GM12878 (cell line): ENCODE data around the gene MRPS22. TPM values are rescaled to one million over a fixed set of nuclear protein-coding genes. Genes with fewer than 3 reads are reported as not detected.

Experiments used
- ATAC-seq: fragments of 200-7000 bp; cut with Tn5 transposase; 3 replicates; pipeline ENCODE4 v1.9.1; 2020; ENCODE audit warnings: mild to moderate bottlenecking, moderate library complexity
- BruUV-seq: library from RNA; stranded (reverse); fragments of 400-500 nt; replicated peaks from 2 replicates; lab custom pipeline; 2021; lab: Mats Ljungman, UMichigan
- CTCF ChIA-PET: fragments of 300-600 bp; sonication (Branson Sonifier 250); formaldehyde crosslinking; extraction: SDS; loops from one replicate; lab custom pipeline; 2021; ENCODE audit warnings: inconsistent platforms; lab: Yijun Ruan, JAX
- POLR2A ChIA-PET: fragments of 350-600 bp; formaldehyde crosslinking; extraction: SDS; loops from one replicate; lab custom pipeline; 2021; ENCODE audit warnings: inconsistent platforms; lab: Charles Lee
- RAD21 ChIA-PET: fragments of 300-600 bp; sonication (Branson Sonifier 250); formaldehyde crosslinking; loops from one replicate; lab custom pipeline; 2023; ENCODE audit warnings: antibody characterized with exemption; ENCODE audit not compliant: unreplicated experiment; lab: Charles Lee
- SMC1A ChIA-PET: fragments of 300-600 bp; sonication (Branson Sonifier 250); formaldehyde crosslinking; loops from one replicate; lab custom pipeline; 2023; ENCODE audit not compliant: unreplicated experiment, uncharacterized antibody; lab: Charles Lee
- DNase-seq: peaks from one replicate; pipeline ENCODE4 v3.0.0-alpha.2; 2011; ENCODE audit warnings: low read depth, low spot score
- FAIRE-seq: peaks from 3 replicates; lab custom pipeline; 2011; peaks lifted over from hg19 to GRCh38; lab: Jason Lieb, UNC
- H2AFZ ChIP-seq: 2 replicates; pipeline ENCODE4 v1.6.0; 2011; ENCODE audit warnings: low read depth, low read length, control low read depth; ENCODE audit not compliant: control insufficient read depth
- H3K27ac ChIP-seq: 2 replicates; pipeline ENCODE4 v1.5.1; 2011; ENCODE audit warnings: control low read depth; ENCODE audit not compliant: control insufficient read depth, insufficient read depth
- H3K27me3 ChIP-seq, 2 experiments: replicated peaks in 1 of 2; 2 replicates each; pipeline versions ENCODE4 v1.6.0 to v1.6.1; 2011; ENCODE audit warnings: low read length in 1 of 2; ENCODE audit not compliant: control insufficient read depth in 2 of 2, insufficient read depth in 2 of 2
- H3K36me3 ChIP-seq, 2 experiments: 2 replicates each; pipeline ENCODE4 v1.5.1; 2011; ENCODE audit warnings: low read length in 1 of 2; ENCODE audit not compliant: control insufficient read depth in 2 of 2, insufficient read depth in 2 of 2
- H3K4me1 ChIP-seq: 2 replicates; pipeline ENCODE4 v1.6.1; 2011; ENCODE audit warnings: mild to moderate bottlenecking, low read length, moderate library complexity, mixed read lengths; ENCODE audit not compliant: control insufficient read depth, insufficient read depth
- H3K4me2 ChIP-seq: 2 replicates; pipeline ENCODE4 v1.6.0; 2011; ENCODE audit warnings: control low read depth; ENCODE audit not compliant: control insufficient read depth, insufficient read depth
- H3K4me3 ChIP-seq: fragments of 200-600 bp; sonication (generic); 2 replicates; pipeline ENCODE4 v1.5.1; 2016
- H3K79me2 ChIP-seq: 2 replicates; pipeline ENCODE4 v1.6.0; 2011; ENCODE audit warnings: low read length; ENCODE audit not compliant: control insufficient read depth, insufficient read depth
- H3K9ac ChIP-seq: 2 replicates; pipeline ENCODE4 v1.8.0; 2011; ENCODE audit warnings: low read length, control low read depth, mixed read lengths; ENCODE audit not compliant: control insufficient read depth, insufficient read depth
- H3K9me3 ChIP-seq: replicated peaks from 3 replicates; pipeline ENCODE4 v1.5.1; 2011; ENCODE audit warnings: mild to moderate bottlenecking, low read length; ENCODE audit not compliant: control insufficient read depth, insufficient read depth
- H4K20me1 ChIP-seq: 2 replicates; pipeline ENCODE4 v1.6.0; 2011; ENCODE audit not compliant: control insufficient read depth, insufficient read depth
- ASH2L ChIP-seq: fragments of 300-600, 200-600 bp; sonication (generic); IDR thresholded peaks from 2 replicates; pipeline ENCODE4 v1.6.1; 2017; ENCODE audit warnings: low read depth, mild to moderate bottlenecking, borderline replicate concordance
- BMI1 ChIP-seq: fragments of 450-650 bp; IDR thresholded peaks from 2 replicates; pipeline ENCODE4 v1.6.1; 2016; ENCODE audit warnings: mild to moderate bottlenecking, moderate library complexity, borderline replicate concordance
- CEBPB ChIP-seq, 2 experiments: fragments of 150-350 bp in 1 of 2; IDR thresholded peaks; 2 replicates each; pipeline ENCODE4 v1.6.1; 2012 to 2014; ENCODE audit warnings: low read depth in 2 of 2, low read length in 2 of 2, borderline replicate concordance in 1 of 2, inconsistent platforms in 1 of 2
- GABPA ChIP-seq: IDR thresholded peaks from 2 replicates; pipeline ENCODE4 v1.6.1; 2014; ENCODE audit warnings: antibody characterized with exemption, low read depth, mild to moderate bottlenecking, inconsistent platforms
- IKZF1 ChIP-seq: fragments of 450-650 bp; conservative IDR thresholded peaks from 2 replicates; pipeline ENCODE4 v1.6.1; 2017; ENCODE audit warnings: antibody characterized with exemption, mild to moderate bottlenecking
- MAX ChIP-seq: IDR thresholded peaks from 2 replicates; pipeline ENCODE4 v1.6.1; 2012; ENCODE audit warnings: low read depth, low read length, improper control_type of control experiment
- NFIC ChIP-seq: IDR thresholded peaks from 2 replicates; pipeline ENCODE4 v1.6.1; 2012; ENCODE audit warnings: low read depth, mild to moderate bottlenecking, inconsistent platforms, low read length, moderate library complexity
- RCOR1 ChIP-seq: conservative IDR thresholded peaks from 2 replicates; pipeline ENCODE4 v1.6.1; 2012; ENCODE audit warnings: low read depth, low read length, improper control_type of control experiment
- RELA ChIP-seq: fragments of 450-650 bp; IDR thresholded peaks from 2 replicates; pipeline ENCODE4 v1.8.0; 2014; ENCODE audit warnings: borderline replicate concordance; ENCODE audit not compliant: partially characterized antibody
- REST ChIP-seq: IDR thresholded peaks from 2 replicates; pipeline ENCODE4 v1.6.1; 2012; ENCODE audit warnings: mild to moderate bottlenecking, low read depth, low read length
- SMC3 ChIP-seq: IDR thresholded peaks from 2 replicates; pipeline ENCODE4 v1.6.1; 2011; ENCODE audit warnings: low read length, improper control_type of control experiment, borderline replicate concordance
- TBL1XR1 ChIP-seq: IDR thresholded peaks from 2 replicates; pipeline ENCODE4 v1.6.1; 2012; ENCODE audit warnings: low read depth, low read length, improper control_type of control experiment
- USF1 ChIP-seq: IDR thresholded peaks from 2 replicates; pipeline ENCODE4 v1.6.1; 2011; ENCODE audit warnings: borderline replicate concordance, low read depth, mild to moderate bottlenecking, moderate library complexity, mixed read lengths, low read length; ENCODE audit not compliant: insufficient read depth; ENCODE audit errors: extremely low read length
- ZNF687 ChIP-seq: fragments of 450-650 bp; IDR thresholded peaks from 2 replicates; pipeline ENCODE4 v1.6.1; 2017; ENCODE audit warnings: mild to moderate bottlenecking, moderate library complexity
- WGBS: methylation state at CpG from one replicate; pipeline ENCODE4 v1.1.6; 2016; ENCODE audit warnings: low lambda C conversion rate; ENCODE audit not compliant: insufficient replicate concordance, insufficient coverage; ENCODE audit errors: missing lambda C conversion rate; 5-methylcytosine and 5-hydroxymethylcytosine counted together
- in situ Hi-C: fragments of 300-500 bp; cut with MboI; formaldehyde crosslinking; loops from 9 replicates; pipeline ENCODE4 v1.14.3; 2018; ENCODE audit warnings: mixed read lengths
- intact Hi-C: fragments of 100-400 bp; cut with micrococcal nuclease; formaldehyde crosslinking; loops from one replicate; pipeline ENCODE4 v1.14.2; 2022; ENCODE audit not compliant: unreplicated experiment
- polyA plus RNA-seq, 11 experiments: library from polyadenylated mRNA; depleted of rRNA in 4 of 11; unstranded in 6 of 11; stranded (reverse) in 5 of 11; fragments of >200 nt; fragmentation: Nextera tagmentation in 4 of 11; fragmentation: Illumina TruSeq in 1 of 11; extraction: Ambion mirVana in 4 of 11; extraction: Trizol in 1 of 11; gene quantifications; 1 replicate in 1 of 11; 2 replicates in 10 of 11; pipeline versions ENCODE4 v1.2.1 to v1.2.3, GENCODE V29; 2011 to 2016; ENCODE audit warnings: inconsistent platforms in 2 of 11, missing spikeins in 2 of 11, low read depth in 1 of 11
- total RNA-seq, 4 experiments: library from RNA; depleted of rRNA in 3 of 4; stranded (reverse); fragments of >200 nt in 3 of 4; fragmentation: Illumina TruSeq in 1 of 4; extraction: Trizol in 1 of 4; gene quantifications; 2 replicates each; pipeline versions ENCODE4 v1.2.1 to v1.2.3, GENCODE V29; 2013 to 2021

MRPS22 gene
- total and polyA plus RNA-seq, 10 of the 15 experiments (the other 5 are each of a cell fraction or from before 2014, with no cell fraction given): 44.3 to 146 (median 75.2) TPM

DNA sequence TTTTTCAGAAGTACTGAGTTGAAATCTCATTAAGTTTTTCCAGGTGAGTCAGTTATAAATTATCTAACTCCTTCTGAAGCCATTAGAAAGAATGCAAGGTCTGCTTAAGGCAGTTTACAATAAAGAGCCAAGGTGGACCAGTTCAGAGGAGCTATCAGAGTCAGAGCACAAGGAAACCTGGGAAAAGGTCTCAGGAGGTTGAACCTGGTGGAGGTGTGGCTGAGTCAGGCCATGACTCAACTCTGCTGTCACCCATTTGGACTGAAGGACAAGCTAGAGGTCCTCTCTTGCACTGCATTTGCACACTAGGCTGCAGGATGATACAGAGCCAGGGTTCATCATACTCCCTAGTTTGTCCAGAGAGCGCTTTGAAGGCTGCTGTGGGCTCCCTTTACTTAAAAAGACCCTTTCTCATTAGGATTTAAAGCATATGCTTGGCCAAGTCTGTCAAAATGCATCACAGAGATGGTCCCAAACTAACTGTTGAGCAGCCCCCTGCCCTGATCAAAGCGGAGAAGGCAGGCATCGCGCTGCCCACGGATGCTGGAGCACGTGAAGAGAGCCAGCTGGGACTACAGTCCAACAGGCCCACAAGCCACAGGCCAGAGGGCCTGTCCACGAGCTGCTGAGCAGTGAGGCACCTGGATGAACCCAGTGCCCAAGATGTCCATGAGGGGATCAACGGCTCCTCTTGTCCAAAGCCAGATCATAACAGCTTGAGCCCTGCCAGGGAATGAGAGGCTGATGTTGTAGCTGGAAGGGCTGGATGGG lies 26.0 kb upstream of the MRPS22 start:
- H3K36me3 ChIP-seq: no peaks in the 10 kb centered on the region
- CTCF ChIA-PET: interaction anchor here (1.7 to 2.6 kb wide), 2 partner anchors 11 to 205 kb away, joined by 6 to 10 read pairs; no protein-coding TSS in a partner anchor
- WGBS: 39% methylated on average over 8 of the region's 8 CpGs
- BruUV-seq: no TSS peak
- in situ Hi-C loops (loop anchor here (10.0 kb wide), 2 partner anchors 213 to 383 kb away; no protein-coding TSS in a partner anchor), intact Hi-C loops (no loop called here)
- ATAC-seq: no peak
- H2AFZ ChIP-seq: no peak overlapping the region
- H3K4me1 ChIP-seq: no peaks in the 10 kb centered on the region
- no peaks in the 10 kb centered on the region for H3K9me3 ChIP-seq
- FAIRE-seq: no peak
- H3K4me3 ChIP-seq: no peak overlapping the region
- POLR2A ChIA-PET: no interaction called here
- H3K27me3 ChIP-seq: no peaks in the 10 kb centered on the region
- SMC1A ChIA-PET: interaction anchor here (1.2 kb wide), 1 partner anchor 382 kb away, joined by 3 read pairs; no protein-coding TSS in a partner anchor
- no peaks in the 10 kb centered on the region for H3K79me2 ChIP-seq
- RAD21 ChIA-PET: no interaction called here
- no peak for DNase-seq
- H3K4me2 ChIP-seq: no peak overlapping the region
- no peak overlapping the region for H3K9ac ChIP-seq
- H3K27ac ChIP-seq: no peak overlapping the region
- H4K20me1 ChIP-seq: no peaks in the 10 kb centered on the region
- no peak for TF ChIP-seq NFIC
- TF ChIP-seq SMC3: no peak
- TF ChIP-seq USF1: no peak
- no peak for TF ChIP-seq TBL1XR1
- no peak for TF ChIP-seq REST
- no peak for TF ChIP-seq BMI1
- no peak for TF ChIP-seq ASH2L
- no peak for TF ChIP-seq GABPA
- TF ChIP-seq CEBPB (IDR thresholded peaks at IDR 0.05; ENCODE audit: borderline replicate concordance in 1 of 2, low read depth in 2 of 2, low read length in 2 of 2): no peak
- TF ChIP-seq RCOR1: no peak
- no peak for TF ChIP-seq IKZF1
- no peak for TF ChIP-seq RELA
- no peak for TF ChIP-seq MAX
- TF ChIP-seq ZNF687: no peak
